Mesenchymal stem cell (in vitro differentiated cells and primary cell): ENCODE data around the gene PKLR.
A peak's percentile ranks its signal among the peaks of the same experiment; 100 is the strongest.

ENCODE experiments used
- DNase-seq: peaks from one replicate; pipeline ENCODE4 v3.0.0-alpha.2; 2013
- H2AFZ ChIP-seq: one replicate; pipeline ENCODE4 v1.6.1; 2013; ENCODE audit warnings: low read depth, mild to moderate bottlenecking, control low read depth, inconsistent platforms, low read length, moderate library complexity
- H2AK5ac ChIP-seq: 2 replicates; pipeline ENCODE4 v1.6.1; 2013; ENCODE audit warnings: low read length, moderate library complexity, mild to moderate bottlenecking, inconsistent platforms; ENCODE audit not compliant: severe bottlenecking
- H2BK120ac ChIP-seq: one replicate; pipeline ENCODE4 v1.6.1; 2013; ENCODE audit warnings: low read depth, mild to moderate bottlenecking, inconsistent platforms, low read length, moderate library complexity
- H2BK12ac ChIP-seq, 2 experiments: one replicate each; pipeline ENCODE4 v1.6.1; 2013; ENCODE audit warnings: inconsistent platforms in 2 of 2, low read length in 2 of 2, mild to moderate bottlenecking in 2 of 2, moderate library complexity in 2 of 2, control low read depth in 1 of 2
- H2BK15ac ChIP-seq: one replicate; pipeline ENCODE4 v1.6.1; 2013; ENCODE audit warnings: mild to moderate bottlenecking, low read depth, inconsistent platforms; ENCODE audit not compliant: poor library complexity, severe bottlenecking
- H2BK5ac ChIP-seq: 2 replicates; pipeline ENCODE4 v1.6.1; 2013; ENCODE audit warnings: low read depth, mild to moderate bottlenecking, low read length, control low read depth, inconsistent platforms; ENCODE audit not compliant: poor library complexity, severe bottlenecking
- H3K14ac ChIP-seq, 2 experiments: one replicate each; pipeline ENCODE4 v1.6.1; 2013; ENCODE audit warnings: inconsistent platforms in 2 of 2, low read length in 2 of 2, control low read depth in 1 of 2, mild to moderate bottlenecking in 1 of 2, moderate library complexity in 1 of 2
- H3K18ac ChIP-seq, 2 experiments: one replicate each; pipeline ENCODE4 v1.6.1; 2013; ENCODE audit warnings: inconsistent platforms in 2 of 2, low read length in 2 of 2, control low read depth in 1 of 2, low read depth in 1 of 2, mild to moderate bottlenecking in 1 of 2
- H3K23ac ChIP-seq, 2 experiments: one replicate each; pipeline ENCODE4 v1.6.1; 2013; ENCODE audit warnings: inconsistent platforms in 2 of 2, low read length in 2 of 2, mild to moderate bottlenecking in 2 of 2, moderate library complexity in 2 of 2, control low read depth in 1 of 2
- H3K27ac ChIP-seq: 2 replicates; pipeline ENCODE4 v1.5.1; 2013; ENCODE audit warnings: mild to moderate bottlenecking, moderate library complexity, low read length, control low read depth, inconsistent platforms; ENCODE audit not compliant: poor library complexity, severe bottlenecking
- H3K27me3 ChIP-seq, 2 experiments: 2 replicates each; pipeline versions ENCODE4 v1.6.1 to v1.7.0; 2013; ENCODE audit warnings: low read length in 2 of 2, mild to moderate bottlenecking in 2 of 2, moderate library complexity in 2 of 2, control low read depth in 1 of 2, inconsistent platforms in 1 of 2; ENCODE audit not compliant: control insufficient read depth in 1 of 2, insufficient read depth in 1 of 2
- H3K36me3 ChIP-seq, 2 experiments: 2 replicates each; pipeline versions ENCODE4 v1.6.1 to v1.7.0; 2013; ENCODE audit warnings: low read length in 2 of 2, control low read depth in 1 of 2, inconsistent platforms in 1 of 2, low read depth in 1 of 2, mild to moderate bottlenecking in 1 of 2; ENCODE audit not compliant: insufficient read depth in 2 of 2, control insufficient read depth in 1 of 2
- H3K4ac ChIP-seq, 2 experiments: one replicate each; pipeline ENCODE4 v1.6.1; 2013; ENCODE audit warnings: inconsistent platforms in 2 of 2, low read length in 2 of 2, mild to moderate bottlenecking in 2 of 2, moderate library complexity in 2 of 2, control low read depth in 1 of 2, low read depth in 1 of 2
- H3K4me1 ChIP-seq: 2 replicates; pipeline ENCODE4 v1.6.1; 2013; ENCODE audit warnings: low read depth, low read length, control low read depth; ENCODE audit not compliant: control insufficient read depth, insufficient read depth
- H3K4me2 ChIP-seq: 2 replicates; pipeline ENCODE4 v1.6.1; 2013; ENCODE audit warnings: low read length, mild to moderate bottlenecking, inconsistent platforms; ENCODE audit not compliant: poor library complexity, severe bottlenecking
- H3K4me3 ChIP-seq, 2 experiments: 2 replicates each; pipeline versions ENCODE4 v1.5.1 to v1.7.0; 2013; ENCODE audit warnings: low read length in 2 of 2, mild to moderate bottlenecking in 2 of 2, control low read depth in 1 of 2, low read depth in 1 of 2; ENCODE audit not compliant: insufficient read depth in 1 of 2
- H3K79me1 ChIP-seq: replicated peaks from 2 replicates; pipeline ENCODE4 v1.6.1; 2013; ENCODE audit warnings: mild to moderate bottlenecking, control low read depth, low read length, inconsistent platforms; ENCODE audit not compliant: poor library complexity, severe bottlenecking
- H3K9ac ChIP-seq: 2 replicates; pipeline ENCODE4 v1.7.0; 2013; ENCODE audit warnings: mild to moderate bottlenecking, low read length, moderate library complexity
- H3K9me3 ChIP-seq: 2 replicates; pipeline ENCODE4 v1.7.0; 2013; ENCODE audit warnings: mild to moderate bottlenecking, low read length; ENCODE audit not compliant: control insufficient read depth
- H4K8ac ChIP-seq: one replicate; pipeline ENCODE4 v1.6.1; 2013; ENCODE audit warnings: inconsistent platforms, mild to moderate bottlenecking, low read length, moderate library complexity
- H4K91ac ChIP-seq: one replicate; pipeline ENCODE4 v1.6.1; 2013; ENCODE audit warnings: mild to moderate bottlenecking, low read length, inconsistent platforms
- WGBS: methylation state at CpG from one replicate; pipeline ENCODE4 v1.1.7; 2013; ENCODE audit warnings: mixed read lengths; 5-methylcytosine and 5-hydroxymethylcytosine counted together

Gene PKLR

GRCh38 chr1:155319536-155319935, 18.3 kb upstream of the PKLR start:
- H3K4me3 ChIP-seq: no peak overlapping the region
- peaks cover 27% of the 10 kb centered on the region for H3K79me1 ChIP-seq
- no peaks in the 10 kb centered on the region for H3K27me3 ChIP-seq
- no peak overlapping the region for H2BK120ac ChIP-seq
- peaks cover 20% of the 10 kb centered on the region for H3K4me1 ChIP-seq
- WGBS: 95% methylated on average over 5 of the region's 5 CpGs
- H3K4ac ChIP-seq: no peak overlapping the region
- no peak overlapping the region for H3K27ac ChIP-seq
- H4K8ac ChIP-seq: no peak overlapping the region
- H4K91ac ChIP-seq: no peak overlapping the region
- peaks cover 42 to 43% of the 10 kb centered on the region in 2 experiments for H3K36me3 ChIP-seq
- peak overlapping the region in 1 of 2 experiments; percentile 2 for H3K23ac ChIP-seq
- no peak overlapping the region for H2AK5ac ChIP-seq
- no peak overlapping the region for H3K4me2 ChIP-seq
- H3K14ac ChIP-seq: no peak overlapping the region
- DNase-seq: no peak
- H3K9me3 ChIP-seq: no peaks in the 10 kb centered on the region
- no peak overlapping the region for H2BK12ac ChIP-seq
- H2AFZ ChIP-seq: no peak overlapping the region
- H2BK5ac ChIP-seq: no peak overlapping the region
- H2BK15ac ChIP-seq: no peak overlapping the region
- peak overlapping the region; percentile 94 for H3K9ac ChIP-seq
- no peak overlapping the region for H3K18ac ChIP-seq

GRCh38 chr1:155318082-155318481, 16.8 kb upstream of the PKLR start:
- Histone ChIP-seq H2BK15ac (no peak overlapping the region), H3K27me3 (no peaks in the 10 kb centered on the region), H2BK12ac (no peak overlapping the region), H3K9ac (no peak overlapping the region), H3K18ac (no peak overlapping the region), H2BK120ac (no peak overlapping the region), H3K79me1 (peaks cover 30% of the 10 kb centered on the region), H3K36me3 (peaks cover 53 to 56% of the 10 kb centered on the region in 2 experiments), H2BK5ac (no peak overlapping the region), H3K27ac (no peak overlapping the region), H3K23ac (no peak overlapping the region), H2AK5ac (no peak overlapping the region), H4K91ac (no peak overlapping the region), H2AFZ (no peak overlapping the region), H3K4me2 (no peak overlapping the region), H4K8ac (peak overlapping the region; percentile 53), H3K4ac (no peak overlapping the region), H3K4me1 (peaks cover 21% of the 10 kb centered on the region), H3K14ac (no peak overlapping the region), H3K9me3 (no peaks in the 10 kb centered on the region), H3K4me3 (no peak overlapping the region)
- 98% methylated on average over 9 of the region's 9 CpGs for WGBS
- no peak for DNase-seq

GRCh38 chr1:155316922-155317321, 15.7 kb upstream of the PKLR start:
- Histone ChIP-seq H3K23ac (no peak overlapping the region), H3K79me1 (peaks cover 35% of the 10 kb centered on the region), H2BK5ac (no peak overlapping the region), H3K9ac (no peak overlapping the region), H3K18ac (no peak overlapping the region), H3K4me1 (peaks cover 18% of the 10 kb centered on the region), H3K4ac (no peak overlapping the region), H3K9me3 (no peaks in the 10 kb centered on the region), H3K4me2 (no peak overlapping the region), H2BK120ac (no peak overlapping the region), H2BK12ac (no peak overlapping the region), H3K27ac (no peak overlapping the region), H2AK5ac (no peak overlapping the region), H3K14ac (no peak overlapping the region), H4K91ac (no peak overlapping the region), H2BK15ac (no peak overlapping the region), H3K4me3 (no peak overlapping the region), H3K36me3 (peaks cover 59 to 66% of the 10 kb centered on the region in 2 experiments), H3K27me3 (no peaks in the 10 kb centered on the region), H2AFZ (no peak overlapping the region), H4K8ac (no peak overlapping the region)
- WGBS: 95% methylated on average over 2 of the region's 3 CpGs
- no peak for DNase-seq

GRCh38 chr1:155313261-155313660, 12.0 kb upstream of the PKLR start:
- peaks cover 9% of the 10 kb centered on the region for H3K4me1 ChIP-seq
- H2BK15ac ChIP-seq: no peak overlapping the region
- no peak overlapping the region for H2BK120ac ChIP-seq
- H3K9ac ChIP-seq: no peak overlapping the region
- no peak overlapping the region for H2BK12ac ChIP-seq
- H3K36me3 ChIP-seq: peaks cover 31 to 68% of the 10 kb centered on the region in 2 experiments
- no peak overlapping the region for H3K27ac ChIP-seq
- no peak overlapping the region for H3K18ac ChIP-seq
- H3K4me3 ChIP-seq: no peak overlapping the region
- no peak overlapping the region for H4K91ac ChIP-seq
- peaks cover 17% of the 10 kb centered on the region for H3K79me1 ChIP-seq
- no peak overlapping the region for H3K23ac ChIP-seq
- H3K14ac ChIP-seq: no peak overlapping the region
- H3K9me3 ChIP-seq: no peaks in the 10 kb centered on the region
- H3K4ac ChIP-seq: no peak overlapping the region
- H2AFZ ChIP-seq: no peak overlapping the region
- no peak for DNase-seq
- no peak overlapping the region for H3K4me2 ChIP-seq
- no peaks in the 10 kb centered on the region for H3K27me3 ChIP-seq
- 97% methylated on average over 8 of the region's 8 CpGs for WGBS
- no peak overlapping the region for H4K8ac ChIP-seq
- no peak overlapping the region for H2BK5ac ChIP-seq
- H2AK5ac ChIP-seq: no peak overlapping the region
